Measurements from ENCODE around the gene HPCAL1.

Gene HPCAL1

DNA sequence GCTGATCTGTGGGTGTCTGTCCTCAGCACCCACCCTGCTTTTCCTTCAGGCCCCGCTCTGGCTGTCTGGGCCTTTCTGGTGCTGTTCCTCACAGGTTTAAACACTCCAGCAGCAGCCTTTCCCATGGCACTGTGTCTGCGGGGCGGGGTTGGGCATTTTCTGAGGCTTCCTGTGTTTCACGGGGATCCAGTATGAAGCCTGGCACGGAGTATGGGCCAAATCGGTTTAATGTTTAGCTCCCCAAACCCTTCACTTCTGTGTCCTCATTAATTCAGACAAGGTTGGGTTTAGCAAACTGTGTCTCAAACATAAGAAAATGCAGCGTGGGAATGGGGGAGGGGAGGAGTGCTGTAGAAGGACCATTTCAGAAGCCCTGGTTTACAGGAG is 44.9 kb downstream of the HPCAL1 start:
- DNase-seq (ENCODE audit: low read depth in 2 of 3, low spot score in 2 of 3) = no peak

DNA sequence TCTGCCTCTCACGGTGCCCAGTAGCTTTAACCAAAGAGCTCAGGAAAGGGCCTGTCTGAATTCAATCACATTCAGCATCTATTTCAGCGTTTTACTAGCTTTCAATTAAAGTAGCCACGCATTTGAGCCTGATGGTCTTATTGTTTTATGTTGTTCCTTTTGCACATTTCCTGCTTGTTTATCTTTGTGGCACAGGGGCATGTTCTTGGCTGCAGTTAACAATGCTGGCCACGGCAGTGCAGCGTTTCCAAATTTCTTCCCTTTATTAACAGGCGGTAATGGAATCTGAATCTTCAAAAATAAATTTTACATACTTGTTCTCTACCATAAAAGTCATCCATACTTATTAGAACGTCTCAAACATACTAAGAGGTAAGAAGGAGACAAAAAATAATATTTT is 46.2 kb downstream of the HPCAL1 start:
- no peak for DNase-seq (ENCODE audit: low read depth in 2 of 3, low spot score in 2 of 3)

DNA sequence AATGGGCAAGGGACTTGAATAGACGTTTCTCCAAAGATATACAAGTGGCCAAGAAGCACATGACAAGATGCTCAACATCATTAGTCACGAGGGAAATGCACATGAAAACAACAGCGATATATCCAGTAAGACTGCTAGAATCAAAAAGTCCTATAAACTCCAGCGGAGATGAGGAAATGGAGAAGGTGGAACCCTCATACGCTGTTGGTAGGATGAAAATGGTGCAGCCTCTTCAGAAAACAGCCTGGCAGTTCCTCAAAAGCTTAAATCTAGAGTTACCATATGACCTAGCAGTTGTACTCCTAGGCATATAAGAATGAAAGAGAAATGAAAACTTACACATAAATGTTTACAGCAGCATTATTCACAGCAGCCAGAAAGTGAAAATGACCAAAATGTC is 48.1 kb downstream of the HPCAL1 start:
- DNase-seq (ENCODE audit: low read depth in 2 of 3, low spot score in 2 of 3) = no peak

DNA sequence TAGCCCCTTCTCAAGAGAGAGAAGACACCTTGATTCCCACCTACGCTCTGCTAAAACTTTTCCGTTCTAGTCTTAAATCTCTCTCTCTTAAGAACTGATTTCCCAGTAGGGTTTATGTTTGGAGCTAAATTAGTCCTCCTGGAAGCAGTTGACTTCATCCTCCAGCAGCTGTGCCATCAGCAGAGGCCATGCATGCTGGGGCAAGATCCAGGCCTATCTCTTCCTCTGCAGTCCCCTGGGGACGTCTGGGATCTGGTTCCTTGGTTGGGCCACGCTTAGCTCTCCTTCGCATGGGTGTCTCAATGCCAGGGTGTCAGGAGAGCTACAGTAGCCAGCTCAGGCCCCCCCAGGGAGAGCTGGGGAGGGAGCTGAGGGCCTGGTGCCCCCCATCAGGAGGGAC is 49.7 kb downstream of the HPCAL1 start:
- DNase-seq (ENCODE audit: low read depth in 2 of 3, low spot score in 2 of 3) = no peak

DNA sequence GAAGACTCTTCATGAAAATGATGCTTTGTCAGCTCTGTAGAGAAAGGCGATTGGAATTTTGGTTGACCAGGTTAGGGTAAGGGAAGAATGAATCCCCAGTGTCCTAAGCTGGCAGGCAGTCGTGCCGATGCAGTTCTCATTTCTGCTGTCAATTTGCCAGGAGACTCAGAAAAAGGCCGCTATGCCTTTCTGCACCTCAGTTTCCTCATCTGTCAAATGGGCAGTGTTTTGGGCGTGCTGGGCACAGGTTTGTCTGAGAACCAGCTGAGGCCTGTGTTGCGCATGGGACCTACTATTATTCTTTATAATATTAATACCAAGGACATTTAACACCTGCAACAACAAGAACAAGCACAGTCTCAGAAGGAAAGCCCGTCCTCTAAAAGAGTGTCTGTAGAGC is 50.3 kb downstream of the HPCAL1 start:
- DNase-seq (ENCODE audit: low read depth in 2 of 3, low spot score in 2 of 3) = no peak

DNA sequence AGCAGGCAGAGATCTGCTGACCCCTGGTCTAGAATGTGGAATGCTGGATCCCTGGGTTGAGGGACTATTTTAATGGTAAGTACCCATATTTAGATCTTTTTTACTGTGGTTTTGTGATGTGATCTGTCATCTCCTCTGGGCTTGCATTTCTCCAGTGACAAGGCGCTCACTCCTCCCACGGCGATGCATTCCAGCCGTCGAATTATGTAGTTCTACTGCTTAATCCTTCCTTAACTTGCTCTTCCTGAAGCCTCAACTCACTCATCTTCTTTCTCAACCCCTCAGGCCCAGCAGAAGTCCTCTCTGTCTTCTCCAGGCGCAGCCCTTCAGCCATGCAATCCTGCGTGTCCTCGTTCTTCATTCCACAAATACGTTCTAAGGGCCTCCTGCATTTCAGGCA is 51.2 kb downstream of the HPCAL1 start:
- no peak for DNase-seq (ENCODE audit: low read depth in 2 of 3, low spot score in 2 of 3)

DNA sequence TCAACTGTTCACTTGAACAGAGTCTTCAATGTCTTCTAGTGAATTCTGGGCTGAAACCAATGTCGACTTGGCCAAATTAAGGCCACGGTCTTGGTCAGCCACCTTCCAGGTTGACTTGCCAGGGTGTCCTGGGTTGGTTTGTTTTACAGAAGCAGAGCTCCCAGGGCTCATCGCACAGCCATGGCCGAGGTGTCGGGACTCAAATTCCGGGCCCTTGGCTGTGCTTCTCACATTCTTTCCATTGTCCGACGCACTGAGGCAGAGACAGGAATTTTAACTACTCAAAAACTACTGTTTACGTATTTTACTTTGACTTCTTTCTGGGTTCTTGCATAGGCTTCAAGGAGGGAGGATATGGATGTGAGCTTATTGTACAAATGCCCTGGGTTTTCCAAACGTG is 51.7 kb downstream of the HPCAL1 start:
- DNase-seq (ENCODE audit: low read depth in 2 of 3, low spot score in 2 of 3) = no peak

DNA sequence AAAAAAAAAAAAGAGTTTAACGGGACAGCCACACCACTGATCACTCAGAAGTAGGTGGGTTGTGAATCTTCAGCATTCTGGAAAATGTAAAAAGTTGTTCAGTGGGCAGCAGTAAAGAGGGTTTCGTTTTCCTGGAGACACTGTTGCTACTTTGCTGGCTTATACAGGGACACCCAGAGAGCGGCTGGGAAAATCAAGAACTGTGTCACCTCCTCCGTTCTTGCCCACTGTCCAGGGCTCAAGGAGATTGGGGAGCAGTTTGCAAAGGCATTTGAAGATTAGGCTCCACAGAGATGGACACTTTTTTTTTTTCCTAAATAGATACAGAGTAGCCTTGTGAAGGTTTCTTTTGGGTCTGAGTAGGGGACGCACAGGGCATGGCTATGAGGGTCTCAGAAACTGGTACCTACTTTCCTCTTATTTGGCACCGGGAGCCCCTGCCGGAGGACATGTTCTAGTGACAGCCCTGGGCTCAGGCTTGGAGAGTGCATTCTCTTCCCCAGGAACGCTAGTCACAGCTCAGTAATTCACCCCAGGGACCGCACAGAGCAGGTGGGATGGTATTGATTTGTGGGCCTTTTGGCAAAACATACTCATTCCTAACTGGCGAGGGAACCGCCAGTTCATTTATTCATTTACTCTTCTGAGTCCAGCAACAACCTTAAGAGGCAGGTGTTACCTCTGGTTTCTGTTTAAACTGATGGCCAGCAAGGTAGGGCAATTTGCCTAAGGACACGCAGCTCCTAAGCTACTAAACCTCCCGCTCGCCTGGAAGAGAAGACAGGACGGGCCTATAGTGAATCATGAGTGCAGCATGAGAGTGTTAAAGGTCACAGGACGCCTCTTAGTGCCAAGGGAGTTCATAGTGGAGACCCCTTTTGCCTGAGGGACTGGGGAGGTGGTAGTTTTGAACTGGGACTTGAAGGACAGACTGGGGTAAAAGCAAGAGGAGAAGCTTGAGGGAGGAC is 53.1 kb downstream of the HPCAL1 start:
- no peak for DNase-seq (ENCODE audit: low read depth in 2 of 3, low spot score in 2 of 3)

DNA sequence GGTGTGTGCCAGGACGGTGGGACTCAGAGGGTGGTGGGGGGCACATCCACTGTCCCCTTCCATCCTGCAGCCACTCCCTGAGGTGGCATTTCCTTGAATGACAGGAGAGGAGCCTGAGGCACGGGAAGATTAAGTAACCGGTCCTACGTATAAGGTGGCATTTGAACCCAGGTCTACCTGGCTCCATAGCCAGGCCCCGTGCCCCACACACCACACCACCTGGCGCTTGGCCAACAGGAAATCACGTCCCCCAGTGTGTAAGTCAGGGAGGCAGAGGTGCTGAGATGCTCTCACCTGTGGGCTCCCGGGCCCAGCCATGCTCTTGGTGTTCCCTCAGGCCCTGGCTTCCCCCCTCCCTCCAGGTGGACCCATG is 53.7 kb downstream of the HPCAL1 start:
- no peak for DNase-seq (ENCODE audit: low read depth in 2 of 3, low spot score in 2 of 3)

DNA sequence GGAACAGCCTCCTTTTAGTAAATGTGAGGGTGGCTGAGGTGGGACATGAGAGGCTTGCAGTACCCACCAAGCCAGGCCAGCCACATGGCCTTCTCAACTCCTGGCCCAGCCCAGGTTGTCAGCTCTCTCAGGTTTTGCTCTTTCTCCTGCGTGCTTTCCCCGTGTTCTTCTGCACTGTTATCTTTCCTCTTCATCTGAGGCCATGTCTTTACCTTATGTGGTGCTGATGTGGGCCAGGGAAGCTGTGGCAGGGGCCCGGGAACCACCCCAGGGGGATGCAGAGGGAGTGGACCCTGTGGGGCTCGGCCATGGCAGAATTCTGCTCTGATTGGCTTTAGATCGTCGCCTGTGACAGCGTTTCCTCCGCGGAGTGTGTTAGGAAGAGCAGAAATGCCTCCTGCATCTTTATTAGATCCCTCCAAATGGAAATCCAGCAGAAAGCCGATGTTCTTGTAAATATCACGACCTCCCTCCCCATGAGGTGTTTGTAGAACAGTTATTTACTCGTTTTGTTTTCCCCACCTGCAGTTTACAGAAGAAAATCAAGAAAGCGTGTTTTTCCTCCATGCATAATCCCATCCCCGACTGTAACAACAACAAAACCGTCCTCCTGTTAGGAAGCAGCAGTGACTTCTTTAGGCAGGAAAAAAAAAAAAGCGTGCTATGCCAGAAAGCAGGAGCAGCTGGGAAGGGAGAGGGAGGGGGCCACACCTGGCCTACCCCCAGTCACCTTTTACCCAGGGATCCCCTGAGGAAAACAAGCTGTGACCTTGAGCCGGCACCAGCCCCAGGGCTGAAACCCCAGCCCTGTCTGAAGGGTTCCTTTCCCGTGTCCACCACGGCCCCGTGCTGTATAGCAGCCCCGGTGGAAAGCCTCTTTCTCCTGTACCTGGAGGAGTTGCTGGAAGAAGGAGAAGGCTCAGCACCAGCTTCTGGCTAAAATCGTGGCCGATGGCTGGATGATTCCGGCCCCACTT is 54.8 kb downstream of the HPCAL1 start:
- DNase-seq (ENCODE audit: low read depth in 2 of 3, low spot score in 2 of 3) = no peak

DNA sequence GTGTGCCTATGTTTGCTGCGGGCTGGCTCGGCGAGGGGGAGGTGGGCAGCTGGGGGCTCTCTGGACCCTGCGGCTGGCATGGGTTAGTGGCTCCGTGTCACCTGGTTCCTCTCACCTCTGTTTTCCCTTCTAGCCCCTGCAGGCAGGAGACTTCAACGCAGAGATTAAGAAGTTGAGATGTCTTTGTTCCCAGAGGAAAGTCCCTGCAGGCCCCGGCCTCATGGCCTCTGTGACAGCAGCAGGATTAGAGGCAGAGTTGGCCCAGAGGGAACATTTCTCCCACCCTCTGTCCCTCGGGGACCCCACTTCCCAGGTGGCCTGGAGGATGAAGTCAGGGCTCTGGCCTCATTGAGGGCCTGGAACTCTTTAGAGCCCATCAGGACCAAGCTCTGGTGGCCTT is 56.5 kb downstream of the HPCAL1 start:
- no peak for DNase-seq (ENCODE audit: low read depth in 2 of 3, low spot score in 2 of 3)

DNA sequence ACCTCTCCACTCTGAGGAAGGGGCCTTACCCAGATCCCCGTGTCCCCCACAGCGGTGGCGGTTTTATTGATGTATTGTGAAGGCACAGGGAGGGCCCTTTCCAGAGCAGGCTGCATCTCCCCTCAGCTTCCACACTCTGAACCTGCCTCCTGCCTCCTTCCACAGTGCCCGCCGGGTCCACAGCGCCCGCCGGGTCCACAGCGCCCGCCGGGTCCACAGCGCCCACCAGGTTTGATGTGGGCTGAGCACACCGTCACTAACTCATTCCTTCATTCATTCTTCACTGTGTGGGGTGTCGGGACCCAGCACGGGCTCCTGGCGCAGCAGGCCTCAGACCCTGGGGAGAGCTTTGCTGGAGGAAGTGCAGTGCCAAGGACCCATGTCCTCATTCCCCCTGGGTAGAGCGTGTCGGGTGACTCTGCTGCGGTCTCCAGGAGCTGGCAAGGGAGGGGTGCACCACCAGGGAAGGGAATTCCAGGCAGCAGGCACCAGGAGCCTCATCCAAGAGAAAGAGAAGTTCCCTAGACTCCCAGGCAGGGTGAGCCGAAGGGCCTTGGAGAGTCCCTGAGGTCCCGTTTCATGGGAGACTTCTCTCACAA is 57.1 kb downstream of the HPCAL1 start:
- no peak for DNase-seq (ENCODE audit: low read depth in 2 of 3, low spot score in 2 of 3)

DNA sequence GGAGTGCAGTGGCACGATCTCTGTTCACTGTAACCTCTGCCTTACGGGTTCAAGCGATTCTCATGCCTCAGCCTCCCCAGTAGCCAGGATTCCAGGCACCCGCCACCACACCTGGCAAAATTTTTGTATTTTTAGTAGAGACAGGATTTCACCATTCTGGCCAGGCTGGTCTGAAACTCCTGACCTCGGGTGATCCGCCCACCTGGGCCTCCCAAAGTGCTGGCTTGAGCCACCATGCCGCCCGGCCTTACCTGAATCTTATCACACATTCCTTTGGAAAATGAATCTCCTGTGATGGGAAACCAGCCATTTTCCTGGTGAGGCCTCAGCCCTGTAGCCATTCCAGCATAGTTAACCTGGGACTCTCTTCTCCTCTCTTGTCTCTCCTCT is 57.8 kb downstream of the HPCAL1 start:
- no peak for DNase-seq (ENCODE audit: low read depth in 2 of 3, low spot score in 2 of 3)

DNA sequence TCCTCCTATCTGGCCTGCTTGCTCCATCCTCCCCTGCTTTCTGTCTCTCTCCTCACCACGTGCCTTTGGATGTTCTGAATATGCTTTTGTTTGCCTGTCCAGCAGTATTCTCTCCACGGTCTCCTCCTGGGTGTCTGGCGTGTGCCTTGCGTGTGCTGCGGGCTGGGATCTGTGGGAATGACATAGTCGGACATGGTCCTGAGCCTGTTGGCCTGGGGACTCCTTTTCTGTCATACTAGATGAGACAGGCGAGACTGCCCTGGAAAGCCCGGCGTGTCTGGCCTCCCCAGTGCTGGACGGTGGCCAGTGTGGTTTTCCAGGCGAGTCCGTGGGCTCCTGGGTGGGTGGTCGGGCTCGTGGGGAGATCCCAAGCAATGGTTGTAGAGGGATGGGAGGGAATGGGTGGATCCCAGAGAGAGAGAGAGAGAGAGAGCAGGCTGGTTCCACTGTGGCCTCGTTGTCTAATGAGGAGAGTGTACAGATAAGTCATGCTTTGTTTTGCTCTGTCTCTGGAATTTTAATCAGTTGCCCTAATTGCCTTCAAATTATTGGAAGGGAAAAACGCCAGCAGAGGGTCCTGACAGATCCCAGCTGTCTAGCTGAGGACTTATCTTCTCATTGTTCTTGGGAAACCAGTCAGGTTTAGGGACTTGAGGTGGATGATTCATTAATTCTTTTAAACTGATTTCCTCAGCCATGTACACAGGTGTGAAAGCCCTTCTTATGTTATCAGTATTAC is 58.3 kb downstream of the HPCAL1 start:
- DNase-seq (ENCODE audit: low read depth in 2 of 3, low spot score in 2 of 3) = no peak

DNA sequence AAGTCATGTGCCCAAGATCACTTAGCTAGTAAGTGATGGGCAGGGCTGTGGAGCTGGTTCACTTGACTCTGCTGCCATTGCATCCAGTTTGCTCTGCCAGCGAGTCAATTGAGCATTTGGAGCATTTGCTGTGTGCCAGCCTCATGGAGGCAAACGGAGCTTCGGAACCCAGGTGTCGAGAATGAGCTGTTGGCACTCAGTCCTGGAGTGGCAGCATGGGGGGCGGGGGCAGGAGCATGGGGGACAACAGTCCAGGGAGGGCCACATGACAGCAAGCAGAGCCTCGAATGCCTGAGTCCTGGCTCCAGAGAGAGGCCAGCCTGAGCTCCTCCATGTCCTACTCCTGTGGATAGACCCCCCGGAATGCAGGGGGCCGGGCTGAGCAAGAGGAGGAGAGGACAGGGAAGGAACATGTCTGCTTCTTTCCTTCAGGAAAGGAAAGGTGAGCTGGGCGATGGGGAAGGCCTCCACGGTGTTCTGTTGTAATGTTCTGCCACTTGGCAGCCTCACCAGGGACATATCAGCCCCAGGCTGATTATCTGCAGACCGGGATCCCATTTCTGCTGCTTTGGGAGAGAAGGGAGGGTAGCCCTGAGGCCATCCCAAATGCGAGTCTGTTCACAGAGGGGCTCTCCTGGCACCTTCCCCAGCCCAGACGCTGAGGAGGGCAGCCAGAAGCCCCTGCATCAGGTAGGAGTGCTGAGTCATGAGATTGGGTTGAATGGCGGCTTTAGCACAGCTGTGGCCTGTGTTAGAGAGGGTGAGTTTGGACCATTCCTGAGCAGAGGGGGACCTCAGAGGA is 59.6 kb downstream of the HPCAL1 start:
- no peak for DNase-seq (ENCODE audit: low read depth in 2 of 3, low spot score in 2 of 3)

DNA sequence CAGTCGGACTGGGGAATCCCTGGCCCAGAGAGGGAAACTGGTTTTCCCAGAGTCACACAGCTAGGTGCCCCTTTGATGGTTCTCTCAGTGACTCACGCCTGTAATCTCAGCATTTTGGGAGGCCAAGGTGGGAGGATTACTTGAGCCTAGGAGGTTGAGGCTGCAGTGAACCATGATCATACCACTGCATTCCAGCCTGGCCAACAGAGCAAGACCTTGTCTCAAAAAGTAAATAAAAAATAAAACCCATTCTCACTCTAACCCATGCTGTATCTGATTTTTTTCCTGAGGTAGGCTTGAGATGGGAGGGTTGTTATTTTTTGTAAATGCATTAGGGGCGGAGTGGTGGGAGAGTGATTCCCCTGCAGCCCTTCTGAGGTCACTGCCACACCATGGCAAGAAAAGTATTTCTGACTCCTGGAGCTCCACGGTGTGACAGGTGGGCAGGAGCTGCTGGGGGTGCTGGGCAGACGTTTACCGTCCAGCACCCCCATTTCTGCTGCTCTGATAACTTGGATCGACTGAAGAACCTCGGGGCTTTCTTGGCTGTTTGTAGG is 60.3 kb downstream of the HPCAL1 start:
- no peak for DNase-seq (ENCODE audit: low read depth in 2 of 3, low spot score in 2 of 3)

DNA sequence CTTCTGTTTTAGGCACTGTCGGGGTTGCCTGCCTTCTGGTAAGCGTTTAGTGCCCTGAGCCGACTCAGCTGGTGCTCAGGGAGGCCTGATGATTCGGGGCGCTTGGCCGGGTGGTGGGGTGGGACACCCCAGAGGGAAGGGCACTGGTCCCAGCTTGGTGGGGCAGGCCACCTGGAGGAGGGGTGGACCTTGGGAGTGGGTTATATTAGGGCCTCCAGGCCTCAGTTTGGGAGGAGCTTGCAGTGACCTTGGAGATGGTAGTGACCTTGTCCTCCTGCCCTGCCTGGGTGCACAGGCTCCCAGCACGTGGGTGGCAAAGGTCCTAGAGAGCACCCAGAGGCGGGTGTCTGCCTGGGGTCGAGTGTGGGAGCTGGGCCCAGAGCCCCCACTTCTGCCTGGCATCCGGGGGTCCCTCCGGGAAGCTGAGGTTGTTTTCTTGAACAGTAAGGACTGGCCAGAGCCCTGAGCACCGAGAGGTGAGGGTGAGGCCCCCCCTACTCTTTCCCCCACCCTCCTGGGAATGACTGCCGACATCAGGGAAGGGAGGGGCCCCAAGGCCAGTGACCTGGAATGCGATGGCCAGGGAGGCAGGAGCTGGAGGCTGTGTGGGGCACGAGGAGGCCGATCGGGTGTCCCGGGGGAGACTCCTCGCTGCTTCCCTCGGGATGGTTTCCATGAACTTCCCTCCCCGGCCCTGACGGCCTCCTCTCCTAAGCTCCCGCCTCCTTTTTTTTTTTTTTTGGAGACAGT is 61.3 kb downstream of the HPCAL1 start:
- no peak for DNase-seq (ENCODE audit: low read depth in 2 of 3, low spot score in 2 of 3)

DNA sequence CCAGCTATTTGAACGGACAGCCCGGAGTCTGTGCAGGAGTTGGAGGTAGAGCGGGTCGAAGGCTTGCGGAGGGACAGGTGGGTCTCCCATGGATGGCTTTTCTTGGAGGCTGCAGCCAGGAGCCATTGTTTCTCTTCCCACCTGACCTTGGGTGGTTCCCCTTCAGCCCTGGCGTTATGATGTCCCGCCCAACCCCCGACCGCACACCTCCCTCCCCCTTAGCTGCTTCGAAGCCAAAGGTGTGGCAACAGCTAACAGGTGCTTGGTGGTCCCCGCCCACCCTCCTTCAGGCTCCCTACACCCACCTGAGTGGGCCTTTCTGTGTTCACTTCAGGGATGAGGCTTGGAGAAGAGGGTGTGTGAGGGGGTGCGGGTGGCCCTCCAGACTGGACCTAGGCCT is 62.7 kb downstream of the HPCAL1 start:
- DNase-seq (ENCODE audit: low read depth in 2 of 3, low spot score in 2 of 3) = no peak

DNA sequence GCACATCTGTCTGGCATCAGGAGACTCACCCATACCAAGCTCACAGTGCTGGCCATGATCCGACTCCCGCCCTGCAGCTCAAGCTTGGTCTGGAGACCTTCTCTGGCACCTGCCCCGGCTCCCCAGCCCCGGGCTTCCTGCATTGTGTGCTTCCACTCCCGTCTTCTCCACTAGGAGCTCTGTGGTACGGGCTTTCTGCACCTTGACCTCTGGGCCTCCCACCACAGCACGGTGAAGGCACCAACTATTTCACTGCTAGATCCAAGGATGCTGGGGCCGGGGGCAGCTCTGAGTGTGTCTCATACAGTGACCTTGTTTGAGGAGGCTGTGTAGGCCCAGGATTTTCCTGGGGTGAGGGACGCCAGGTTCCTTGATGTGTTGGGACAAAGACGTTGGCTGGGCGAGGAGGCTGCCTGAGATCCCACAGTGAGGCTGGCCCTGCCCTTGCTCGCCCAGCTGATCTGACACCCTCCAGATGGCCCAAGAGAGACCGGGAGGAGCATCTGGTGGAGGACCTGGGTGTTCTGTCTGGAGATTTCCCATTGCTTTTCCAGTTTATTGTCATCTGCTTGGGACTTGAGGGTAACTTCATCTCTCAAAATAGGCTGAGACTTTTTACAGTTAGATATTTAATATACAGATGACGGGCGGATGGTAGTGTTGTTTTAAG is 64.0 kb downstream of the HPCAL1 start:
- DNase-seq (ENCODE audit: low read depth in 2 of 3, low spot score in 2 of 3) = no peak

All from activated CD8-positive, alpha-beta memory T cell treated with anti-CD3 and anti-CD28 coated beads for 48 hours (primary cell).